MM.1S (cell line): ENCODE results near the gene TBX6.
"Not testable (repeated sequence)": the region's sequence is repeated elsewhere in the genome, so short reads cannot be mapped to it uniquely, and the experiment has no call there.

Source experiments
- CTCF ChIP-seq: fragments of 300-600 bp; sonication (generic); IDR thresholded peaks from 2 replicates; pipeline ENCODE4 v1.5.1; 2016; ENCODE audit warnings: antibody characterized with exemption, low read length, mixed read lengths
- EZH2phosphoT487 ChIP-seq: fragments of 300-600 bp; sonication (generic); IDR thresholded peaks from 2 replicates; pipeline ENCODE4 v1.6.1; 2018; ENCODE audit warnings: antibody characterized with exemption, low read length

GRCh38 chr16:30125690-30126089 lies 34.0 kb upstream of the TBX6 start:
- not testable (repeated sequence) for TF ChIP-seq CTCF, EZH2phosphoT487
